Bronchial epithelial cell (primary cell): ENCODE results near the gene SAMD1. TPM values are rescaled to one million over a fixed set of nuclear protein-coding genes. Genes with fewer than 3 reads are reported as not detected.

ENCODE experiments used
- DNase-seq: peaks from one replicate; pipeline ENCODE4 v3.0.0-alpha.2; 2010; ENCODE audit warnings: low read depth
- FAIRE-seq: peaks from 2 replicates; lab custom pipeline; 2011; peaks lifted over from hg19 to GRCh38; lab: Jason Lieb, UNC
- H3K27me3 ChIP-seq: 2 replicates; pipeline ENCODE4 v1.5.1; 2011; ENCODE audit warnings: low read length; ENCODE audit not compliant: control insufficient read depth, insufficient read depth
- H3K36me3 ChIP-seq: 2 replicates; pipeline ENCODE4 v1.5.1; 2011; ENCODE audit warnings: low read length; ENCODE audit not compliant: control insufficient read depth, insufficient read depth
- H3K4me3 ChIP-seq: 2 replicates; pipeline ENCODE4 v1.5.1; 2011; ENCODE audit warnings: mild to moderate bottlenecking, low read depth, low read length, control low read depth
- CTCF ChIP-seq: IDR thresholded peaks from 2 replicates; pipeline ENCODE4 v1.5.1; 2011; ENCODE audit warnings: mild to moderate bottlenecking, moderate library complexity, low read length, control low read depth, inconsistent platforms; ENCODE audit not compliant: insufficient read depth, severe bottlenecking
- total RNA-seq: library from RNA; depleted of rRNA; stranded (reverse); fragments of >200 nt; gene quantifications from 2 replicates; pipeline ENCODE4 v1.2.1, GENCODE V29; 2014

The SAMD1 gene
- total RNA-seq, 1 donor from 2014 or later = 16.8 TPM

GRCh38 chr19:14135355-14135754 lies 44.8 kb upstream of the SAMD1 start:
- FAIRE-seq (no peak), DNase-seq (no peak)
- Histone ChIP-seq H3K4me3 (no peak overlapping the region), H3K36me3 (no peaks in the 10 kb centered on the region), H3K27me3 (no peaks in the 10 kb centered on the region)
- TF ChIP-seq CTCF = no peak

- Histone ChIP-seq H3K27me3 (no peaks in the 10 kb centered on the region), H3K36me3 (no peaks in the 10 kb centered on the region), H3K4me3 (no peak overlapping the region)
- FAIRE-seq (no peak), DNase-seq (no peak)
- no peak for TF ChIP-seq CTCF
These were observed 37.5 kb upstream of the SAMD1 start for GRCh38 chr19:14127929-14128509.

- no peak for DNase-seq
- Histone ChIP-seq H3K27me3 (no peaks in the 10 kb centered on the region), H3K4me3 (no peak overlapping the region), H3K36me3 (no peaks in the 10 kb centered on the region)
- TF ChIP-seq CTCF = no peak
- no peak for FAIRE-seq
These were observed 36.6 kb upstream of the SAMD1 start for GRCh38 chr19:14127176-14127575.

GRCh38 chr19:14122924-14123323 lies 32.4 kb upstream of the SAMD1 start:
- Histone ChIP-seq H3K27me3 (no peaks in the 10 kb centered on the region), H3K4me3 (no peak overlapping the region), H3K36me3 (no peaks in the 10 kb centered on the region)
- DNase-seq (no peak), FAIRE-seq (no peak)
- no peak for TF ChIP-seq CTCF

GRCh38 chr19:14120497-14120780 lies 29.9 kb upstream of the SAMD1 start:
- Histone ChIP-seq H3K36me3 (no peaks in the 10 kb centered on the region), H3K4me3 (no peak overlapping the region), H3K27me3 (no peaks in the 10 kb centered on the region)
- no peak for TF ChIP-seq CTCF
- FAIRE-seq (no peak), DNase-seq (no peak)
